ENCODE results near the gene MEF2B. TPM values are rescaled to one million over a fixed set of nuclear protein-coding genes. Genes with fewer than 3 reads are reported as not detected.

MEF2B gene
- total RNA-seq, 1 experiment from 2014 or later = 1.3 TPM

DNA sequence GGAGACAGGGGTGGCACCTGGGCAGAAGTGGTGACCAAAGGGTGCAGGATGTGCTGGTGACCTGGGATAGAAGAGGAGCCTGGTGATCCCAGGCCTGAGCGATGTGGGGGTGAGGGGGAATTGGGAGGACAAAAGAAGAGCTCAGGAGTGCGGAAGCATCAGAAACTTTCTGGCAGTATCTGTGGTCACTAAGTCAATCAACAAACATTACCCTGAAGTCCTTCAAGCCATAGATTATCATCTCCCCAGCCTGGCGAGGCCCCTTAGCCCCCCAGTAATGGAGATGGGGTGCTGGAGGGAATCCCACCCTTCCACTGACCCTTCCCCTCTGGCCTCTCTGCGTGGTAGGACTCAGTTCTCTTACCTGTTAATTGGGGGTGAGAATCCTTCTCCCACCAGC lies 10.5 kb downstream of the MEF2B start:
- peaks cover 12 to 19% of the 10 kb centered on the region in 2 experiments for H3K4me1 Mint-ChIP-seq

More for the DNA sequence above, 10.5 kb downstream of the MEF2B start:
- Histone ChIP-seq H3K4me1 (ENCODE audit: insufficient read depth, low read length) (no peaks in the 10 kb centered on the region), H2BK15ac (ENCODE audit: low read depth, low read length) (no peak overlapping the region), H4K5ac (ENCODE audit: insufficient read length, low read depth, low read length) (no peak overlapping the region), H2AFZ (ENCODE audit: low read length) (no peak overlapping the region), H2BK120ac (ENCODE audit: low read depth, low read length, poor library complexity, severe bottlenecking) (no peak overlapping the region), H4K20me1 (ENCODE audit: control insufficient read depth, insufficient read depth, insufficient read length) (no peaks in the 10 kb centered on the region), H3K9me3 (ENCODE audit: control insufficient read depth, low read depth, low read length) (no peaks in the 10 kb centered on the region), H3K27ac (ENCODE audit: insufficient read length, low read depth, low read length) (no peak overlapping the region), H3K56ac (ENCODE audit: insufficient read length, low read depth, low read length) (no peak overlapping the region), H3K9ac (ENCODE audit: extremely low read depth, insufficient read length, low read length) (no peak overlapping the region), H3T11ph (ENCODE audit: low read length) (no peak overlapping the region), H3K23ac (ENCODE audit: insufficient read length, low read depth, low read length) (no peak overlapping the region), H4K8ac (replicated peaks; ENCODE audit: insufficient read length, low read depth, low read length) (no peak overlapping the region), H3K18ac (ENCODE audit: insufficient read length, low read depth, low read length) (no peak overlapping the region), H3K4ac (ENCODE audit: low read depth, low read length) (no peak overlapping the region), H2AK5ac (ENCODE audit: insufficient read length, low read length) (no peak overlapping the region), H2BK5ac (ENCODE audit: insufficient read length, low read length) (no peak overlapping the region), H3K79me1 (ENCODE audit: insufficient read depth, low read depth, low read length, poor library complexity, severe bottlenecking) (no peaks in the 10 kb centered on the region), H3K4me2 (ENCODE audit: insufficient read depth, insufficient read length, low read length) (no peak overlapping the region), H4K91ac (ENCODE audit: insufficient read length, low read depth, low read length) (no peak overlapping the region), H3K14ac (ENCODE audit: insufficient read depth, low read length) (no peak overlapping the region), H2BK20ac (ENCODE audit: low read depth, low read length, poor library complexity, severe bottlenecking) (no peak overlapping the region), H3K27me3 (ENCODE audit: insufficient read depth, low read length) (no peaks in the 10 kb centered on the region), H3K79me2 (ENCODE audit: insufficient read depth, low read length) (no peaks in the 10 kb centered on the region), H3K23me2 (ENCODE audit: insufficient read length, low read depth, low read length, poor library complexity, severe bottlenecking) (no peaks in the 10 kb centered on the region), H2BK12ac (ENCODE audit: insufficient read length, low read depth, low read length) (no peak overlapping the region)
- TF ChIP-seq CTCF (conservative IDR thresholded peaks at IDR 0.05) = no peak
- Mint-ChIP-seq H3K36me3 (ENCODE audit: insufficient read depth in 1 of 3, low read depth in 3 of 3) (no peaks in the 10 kb centered on the region; a peak in 2 of 7 replicates), H3K27ac (0 out of 7 replicates have a peak overlapping the region, but pooled peaks of 1 of the 3 experiments have one; percentile 61), H3K27me3 (ENCODE audit: low read depth) (peaks cover 27% of the 10 kb centered on the region), H3K9me3 (no peaks in the 10 kb centered on the region), H3K4me3 (no peak overlapping the region; a peak in 1 of 5 replicates)
- WGBS (ENCODE audit: extremely low coverage, insufficient read length, low lambda C conversion rate) = no CpG with 5 or more reads among the region's 4 CpGs
- no peak for DNase-seq

Measured in H9 (cell line).